K562 (cell line): ENCODE data around the gene KPNA3. TPM values are rescaled to one million over a fixed set of nuclear protein-coding genes. Genes with fewer than 3 reads are reported as not detected.
A peak's percentile ranks its signal among the peaks of the same experiment; 100 is the strongest.

Experiments
- ATAC-seq: fragments of 200-7000 bp; cut with Tn5 transposase; 3 replicates; pipeline ENCODE4 v1.9.1; 2020; ENCODE audit warnings: moderate library complexity
- BruUV-seq: library from RNA; stranded (reverse); fragments of 400-500 nt; replicated peaks from 2 replicates; lab custom pipeline; 2021; lab: Mats Ljungman, UMichigan
- CTCF ChIA-PET: fragments of 300-600 bp; formaldehyde crosslinking; extraction: SDS; loops from one replicate; lab custom pipeline; 2021; ENCODE audit warnings: low intra/inter-chr PET ratio; lab: Yijun Ruan, JAX
- POLR2A ChIA-PET: fragments of 300-600, 350-650 bp; sonication (Branson Sonifier 250); formaldehyde crosslinking; extraction: SDS; loops from one replicate; lab custom pipeline; 2021; ENCODE audit warnings: antibody characterized with exemption, inconsistent platforms; lab: Yijun Ruan, JAX
- DNase-seq, 4 experiments: peaks; one replicate each; pipeline versions ENCODE4 v3.0.0 to v3.0.0-alpha.2; 2011 to 2018; ENCODE audit warnings: low spot score in 3 of 4, mixed read lengths in 3 of 4; ENCODE audit errors: extremely low read depth in 1 of 4
- FAIRE-seq: peaks from 2 replicates; lab custom pipeline; 2011; peaks lifted over from hg19 to GRCh38; lab: Jason Lieb, UNC
- H2AFZ ChIP-seq: 2 replicates; pipeline ENCODE4 v1.6.0; 2011; ENCODE audit warnings: low read depth, low read length, control low read depth, inconsistent platforms
- H3K27ac ChIP-seq: fragments of 200-600 bp; 3 replicates; pipeline ENCODE4 v1.8.0; 2011; ENCODE audit warnings: low read depth, mild to moderate bottlenecking, control low read depth, inconsistent platforms, low read length, moderate library complexity, mixed read lengths; ENCODE audit errors: extremely low read depth
- H3K27me3 ChIP-seq, 2 experiments: fragments of 300-600 bp in 1 of 2; 2 replicates in 1 of 2; 3 replicates in 1 of 2; pipeline versions ENCODE4 v1.6.0 to v1.8.0; 2011; ENCODE audit warnings: inconsistent platforms in 2 of 2, low read length in 2 of 2, mild to moderate bottlenecking in 1 of 2, mixed read lengths in 1 of 2, moderate library complexity in 1 of 2; ENCODE audit not compliant: control insufficient read depth in 2 of 2, insufficient read depth in 2 of 2
- H3K36me3 ChIP-seq: fragments of 300-600 bp; 3 replicates; pipeline ENCODE4 v1.8.0; 2011; ENCODE audit warnings: mild to moderate bottlenecking, low read length, inconsistent platforms; ENCODE audit not compliant: control insufficient read depth, insufficient read depth
- H3K4me1 ChIP-seq, 2 experiments: fragments of 200-600 bp in 1 of 2; replicated peaks in 1 of 2; 2 replicates in 1 of 2; 3 replicates in 1 of 2; pipeline versions ENCODE4 v1.5.1 to v1.8.0; 2011; ENCODE audit warnings: inconsistent platforms in 2 of 2, low read length in 2 of 2, mild to moderate bottlenecking in 1 of 2, mixed read lengths in 1 of 2, moderate library complexity in 1 of 2; ENCODE audit not compliant: control insufficient read depth in 2 of 2, insufficient read depth in 2 of 2
- H3K4me2 ChIP-seq: 2 replicates; pipeline ENCODE4 v1.6.1; 2011; ENCODE audit warnings: low read length, control low read depth, inconsistent platforms, mixed read lengths; ENCODE audit not compliant: insufficient read depth
- H3K4me3 ChIP-seq: fragments of 200-600 bp; sonication (generic), shearing (Covaris generic); 2 replicates; pipeline ENCODE4 v1.5.1; 2016; ENCODE audit warnings: control low read depth, inconsistent platforms
- H3K79me2 ChIP-seq: fragments of 200-600 bp; 3 replicates; pipeline ENCODE4 v1.8.0; 2011; ENCODE audit warnings: low read length, inconsistent platforms; ENCODE audit not compliant: control insufficient read depth, insufficient read depth
- H3K9ac ChIP-seq, 2 experiments: 2 replicates each; pipeline versions ENCODE4 v1.6.0 to v1.6.1; 2011; ENCODE audit warnings: low read depth in 2 of 2, low read length in 2 of 2, control low read depth in 1 of 2, inconsistent platforms in 1 of 2, mild to moderate bottlenecking in 1 of 2, mixed read lengths in 1 of 2; ENCODE audit not compliant: insufficient read depth in 1 of 2
- H3K9me1 ChIP-seq: one replicate; pipeline ENCODE4 v1.6.0; 2011; ENCODE audit warnings: inconsistent platforms, mild to moderate bottlenecking, low read length, moderate library complexity; ENCODE audit not compliant: control insufficient read depth, insufficient read depth
- H3K9me3 ChIP-seq: replicated peaks from 2 replicates; pipeline ENCODE4 v1.5.1; 2011; ENCODE audit warnings: low read depth, low read length, inconsistent platforms; ENCODE audit not compliant: control insufficient read depth, insufficient read depth
- H4K20me1 ChIP-seq: replicated peaks from 2 replicates; pipeline ENCODE4 v1.6.1; 2011; ENCODE audit warnings: low read length, inconsistent platforms, mixed read lengths; ENCODE audit not compliant: control insufficient read depth, insufficient read depth
- CBFA2T2 ChIP-seq: fragments of 450-650 bp; conservative IDR thresholded peaks from 2 replicates; pipeline ENCODE4 v1.6.1; 2017; ENCODE audit warnings: mild to moderate bottlenecking
- CREM ChIP-seq: IDR thresholded peaks from 2 replicates; pipeline ENCODE4 v1.6.1; 2014; ENCODE audit warnings: antibody characterized with exemption, low read depth
- DNMT1 ChIP-seq: fragments of 450-650 bp; IDR thresholded peaks from 2 replicates; pipeline ENCODE4 v1.6.1; 2016; ENCODE audit warnings: antibody characterized with exemption, mild to moderate bottlenecking
- ELF1 ChIP-seq: fragments of 200-800 bp; sonication (Bioruptor generic); IDR thresholded peaks from 2 replicates; pipeline ENCODE4 v1.6.1; 2016; ENCODE audit warnings: missing genetic modification characterization, missing compliant biosample characterization
- GATA2 ChIP-seq: sonication (generic); formaldehyde crosslinking; IDR thresholded peaks from 2 replicates; pipeline ENCODE4 v1.4.0; 2020; ENCODE audit warnings: mild to moderate bottlenecking, missing genetic modification reagents
- MEIS2 ChIP-seq: fragments of 450-650 bp; IDR thresholded peaks from 2 replicates; pipeline ENCODE4 v1.6.1; 2014; ENCODE audit warnings: mild to moderate bottlenecking; ENCODE audit not compliant: partially characterized antibody
- PTBP1 ChIP-seq: fragments of 200-400 bp; formaldehyde crosslinking; IDR thresholded peaks from 2 replicates; pipeline ENCODE4 v1.6.1; 2017; ENCODE audit warnings: low read depth, low read length
- RAD21 ChIP-seq, 2 experiments: fragments of 250-450 bp in 1 of 2; fragments of 450-650 bp in 1 of 2; sonication (Bioruptor Pico) in 1 of 2; formaldehyde crosslinking in 1 of 2; IDR thresholded peaks in 1 of 2; conservative IDR thresholded peaks in 1 of 2; 2 replicates each; pipeline versions ENCODE4 v1.4.0 to v1.8.0; 2020 to 2022; ENCODE audit warnings: mild to moderate bottlenecking in 2 of 2, moderate library complexity in 1 of 2
- SP1 ChIP-seq: sonication (generic); formaldehyde crosslinking; IDR thresholded peaks from 2 replicates; pipeline ENCODE4 v1.8.1; 2022; ENCODE audit warnings: mild to moderate bottlenecking, missing genetic modification reagents
- ZFP36 ChIP-seq: fragments of 150-350 bp; IDR thresholded peaks from 2 replicates; pipeline ENCODE4 v1.6.1; 2018; ENCODE audit warnings: low read length, low read depth; ENCODE audit not compliant: partially characterized antibody
- WGBS: fragments of 100-300 bp; shearing (Covaris generic); methylation state at CpG from one replicate; pipeline ENCODE4 v1.1.6; 2016; ENCODE audit warnings: low coverage, mixed read lengths; ENCODE audit not compliant: insufficient coverage; ENCODE audit errors: missing lambda C conversion rate; 5-methylcytosine and 5-hydroxymethylcytosine counted together
- in situ Hi-C: fragments of 300-500 bp; cut with MboI; formaldehyde crosslinking; loops from 4 replicates; pipeline ENCODE4 v1.15.0; 2018; ENCODE audit warnings: inconsistent platforms, mixed read lengths
- intact Hi-C: fragments of 100-400 bp; cut with micrococcal nuclease; formaldehyde crosslinking; loops from 2 replicates; pipeline ENCODE4 v1.14.2; 2022
- polyA plus RNA-seq, 8 experiments: library from polyadenylated mRNA; depleted of rRNA in 4 of 8; stranded (reverse) in 5 of 8; unstranded in 3 of 8; fragments of >200 nt; fragmentation: Nextera tagmentation in 2 of 8; fragmentation: Illumina TruSeq in 1 of 8; extraction: Ambion mirVana in 2 of 8; extraction: Trizol in 1 of 8; gene quantifications; 2 replicates each; pipeline versions ENCODE4 v1.2.1 to v1.2.3, GENCODE V29; 2011 to 2014; ENCODE audit warnings: inconsistent platforms in 1 of 8, missing spikeins in 1 of 8
- total RNA-seq, 7 experiments: library from RNA; depleted of rRNA in 6 of 7; stranded (reverse); fragments of >200 nt in 6 of 7; fragmentation: Illumina TruSeq in 2 of 7; extraction: Trizol in 2 of 7; gene quantifications; 2 replicates each; pipeline versions ENCODE4 v1.2.1 to v1.2.3, GENCODE V29; 2011 to 2021; ENCODE audit warnings: low replicate concordance in 1 of 7
- TF ChIP-seq, protein P1 (sequence below), 2 experiments: fragments of 450-650 bp; formaldehyde crosslinking in 1 of 2; IDR thresholded peaks; 2 replicates each; pipeline versions ENCODE4 v1.4.0 to v1.6.1; 2014 to 2020; ENCODE audit warnings: mild to moderate bottlenecking in 2 of 2, borderline replicate concordance in 1 of 2, low read depth in 1 of 2
- TF ChIP-seq, protein P2 (sequence below): fragments of 450-650 bp; formaldehyde crosslinking; IDR thresholded peaks from 2 replicates; pipeline ENCODE4 v1.4.0; 2020; ENCODE audit warnings: mild to moderate bottlenecking

Gene KPNA3
- total and polyA plus RNA-seq, 9 of the 15 experiments (the other 6 are each of a cell fraction or from before 2014, with no cell fraction given), result 8.5 to 23.4 (median 15.7) TPM

DNA sequence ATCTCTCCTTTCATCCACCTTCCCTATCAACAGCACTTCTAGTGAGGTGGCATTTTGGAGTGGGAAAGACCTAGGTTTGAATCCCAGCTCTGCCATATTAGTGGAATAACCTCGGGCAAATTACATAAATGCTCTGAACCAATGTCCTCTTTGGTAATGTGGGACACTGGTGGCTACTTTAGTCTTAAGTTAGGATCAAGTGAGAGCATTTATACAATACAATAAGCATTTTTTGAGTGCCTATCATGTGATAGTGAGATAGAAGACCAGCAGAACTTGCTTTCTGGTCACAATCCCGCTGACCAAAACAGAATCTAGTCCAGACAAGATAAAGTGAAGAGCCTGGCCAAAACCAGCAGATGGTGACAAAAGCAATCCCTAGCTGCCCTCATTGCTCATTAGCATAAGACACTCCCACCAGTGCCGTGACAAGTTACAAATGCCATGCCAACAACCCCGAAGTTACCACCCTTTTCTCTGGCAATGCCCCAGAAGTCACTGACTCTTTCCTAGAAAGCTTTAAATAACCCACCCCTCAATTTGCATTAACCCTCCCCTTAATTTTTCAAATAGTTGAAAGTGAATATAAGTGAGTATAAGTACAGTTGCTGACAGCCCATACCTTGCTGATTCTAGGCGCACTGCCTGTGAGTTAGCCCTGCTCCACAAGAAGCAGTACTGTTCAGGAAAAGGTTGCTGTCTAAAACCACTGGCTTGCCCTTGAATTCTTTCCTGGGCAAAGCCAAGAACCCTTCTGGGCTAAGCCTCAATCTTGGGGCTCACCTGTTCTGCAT is 28.9 kb upstream of the KPNA3 start:
- Histone ChIP-seq H3K27me3 (peaks cover 0 to 3% of the 10 kb centered on the region in 2 experiments; a peak in 2 of 5 replicates), H3K27ac (no peak overlapping the region), H3K4me3 (no peak overlapping the region), H4K20me1 (no peaks in the 10 kb centered on the region), H3K36me3 (no peaks in the 10 kb centered on the region), H3K9ac (no peak overlapping the region), H2AFZ (no peak overlapping the region), H3K9me1 (no peaks in the 10 kb centered on the region), H3K9me3 (no peaks in the 10 kb centered on the region), H3K79me2 (no peaks in the 10 kb centered on the region), H3K4me1 (no peaks in the 10 kb centered on the region; a peak in 3 of 5 replicates), H3K4me2 (0 out of 2 replicates have a peak overlapping the region, but pooled peaks have one; percentile 20)
- peak; percentile 68 for FAIRE-seq
- intact Hi-C loops (loop anchor here (1.0 kb wide), 2 partner anchors 27 to 29 kb away; partner anchors contain the start of gene KPNA3), in situ Hi-C loops (no loop called here)
- CTCF ChIA-PET, result interaction anchor here (0.9 kb wide), 1 partner anchor 25 kb away, joined by 3 read pairs; no protein-coding TSS in a partner anchor
- POLR2A ChIA-PET, result interaction anchor here (0.7 to 0.9 kb wide), 2 partner anchors 29 to 539 kb away, joined by 3 read pairs; partner anchors contain the start of gene KPNA3
- BruUV-seq, result no TSS peak
- 3% methylated on average over 5 of the region's 5 CpGs for WGBS
- peak in 1 of 4 experiments; percentile 29 for DNase-seq
- ATAC-seq, result peak; percentile 93
- no peak for TF ChIP-seq CBFA2T2
- 0 out of 2 replicates have a peak, but pooled peaks have one; percentile 25 for TF ChIP-seq SP1 (CRISPR knock-in tag)
- no peak for TF ChIP-seq ELF1 (tag)
- TF ChIP-seq, protein P1, sequence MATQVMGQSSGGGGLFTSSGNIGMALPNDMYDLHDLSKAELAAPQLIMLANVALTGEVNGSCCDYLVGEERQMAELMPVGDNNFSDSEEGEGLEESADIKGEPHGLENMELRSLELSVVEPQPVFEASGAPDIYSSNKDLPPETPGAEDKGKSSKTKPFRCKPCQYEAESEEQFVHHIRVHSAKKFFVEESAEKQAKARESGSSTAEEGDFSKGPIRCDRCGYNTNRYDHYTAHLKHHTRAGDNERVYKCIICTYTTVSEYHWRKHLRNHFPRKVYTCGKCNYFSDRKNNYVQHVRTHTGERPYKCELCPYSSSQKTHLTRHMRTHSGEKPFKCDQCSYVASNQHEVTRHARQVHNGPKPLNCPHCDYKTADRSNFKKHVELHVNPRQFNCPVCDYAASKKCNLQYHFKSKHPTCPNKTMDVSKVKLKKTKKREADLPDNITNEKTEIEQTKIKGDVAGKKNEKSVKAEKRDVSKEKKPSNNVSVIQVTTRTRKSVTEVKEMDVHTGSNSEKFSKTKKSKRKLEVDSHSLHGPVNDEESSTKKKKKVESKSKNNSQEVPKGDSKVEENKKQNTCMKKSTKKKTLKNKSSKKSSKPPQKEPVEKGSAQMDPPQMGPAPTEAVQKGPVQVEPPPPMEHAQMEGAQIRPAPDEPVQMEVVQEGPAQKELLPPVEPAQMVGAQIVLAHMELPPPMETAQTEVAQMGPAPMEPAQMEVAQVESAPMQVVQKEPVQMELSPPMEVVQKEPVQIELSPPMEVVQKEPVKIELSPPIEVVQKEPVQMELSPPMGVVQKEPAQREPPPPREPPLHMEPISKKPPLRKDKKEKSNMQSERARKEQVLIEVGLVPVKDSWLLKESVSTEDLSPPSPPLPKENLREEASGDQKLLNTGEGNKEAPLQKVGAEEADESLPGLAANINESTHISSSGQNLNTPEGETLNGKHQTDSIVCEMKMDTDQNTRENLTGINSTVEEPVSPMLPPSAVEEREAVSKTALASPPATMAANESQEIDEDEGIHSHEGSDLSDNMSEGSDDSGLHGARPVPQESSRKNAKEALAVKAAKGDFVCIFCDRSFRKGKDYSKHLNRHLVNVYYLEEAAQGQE (IDR thresholded peaks at IDR 0.05; ENCODE audit: borderline replicate concordance), result peak; percentile 41; the same call in 1 of the 2 replicates
- TF ChIP-seq, protein P1 (CRISPR knock-in tag; IDR thresholded peaks at IDR 0.05; ENCODE audit: low read depth), result no peak
- TF ChIP-seq CREM, result no peak
- TF ChIP-seq ZFP36, result no peak
- no peak for TF ChIP-seq DNMT1
- no peak for TF ChIP-seq PTBP1
- peak; percentile 28 to 56; a peak in 3 of 4 replicates for TF ChIP-seq RAD21 (CRISPR knock-in tag; conservative IDR thresholded peaks at IDR 0.05 in 1 of 2, IDR thresholded peaks at IDR 0.05 in 1 of 2)
- peak; percentile 10 for TF ChIP-seq MEIS2
- TF ChIP-seq, protein P2, sequence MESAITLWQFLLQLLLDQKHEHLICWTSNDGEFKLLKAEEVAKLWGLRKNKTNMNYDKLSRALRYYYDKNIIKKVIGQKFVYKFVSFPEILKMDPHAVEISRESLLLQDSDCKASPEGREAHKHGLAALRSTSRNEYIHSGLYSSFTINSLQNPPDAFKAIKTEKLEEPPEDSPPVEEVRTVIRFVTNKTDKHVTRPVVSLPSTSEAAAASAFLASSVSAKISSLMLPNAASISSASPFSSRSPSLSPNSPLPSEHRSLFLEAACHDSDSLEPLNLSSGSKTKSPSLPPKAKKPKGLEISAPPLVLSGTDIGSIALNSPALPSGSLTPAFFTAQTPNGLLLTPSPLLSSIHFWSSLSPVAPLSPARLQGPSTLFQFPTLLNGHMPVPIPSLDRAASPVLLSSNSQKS, result no peak
- no peak for TF ChIP-seq GATA2 (CRISPR knock-in tag)
